Globus pallidus (tissue), 1 donor: ENCODE results near the gene CD44.

ENCODE experiments used
- DNase-seq: peaks from one replicate; pipeline ENCODE4 v3.0.0-alpha.2; 2015; ENCODE audit warnings: low spot score

CD44 gene

DNA sequence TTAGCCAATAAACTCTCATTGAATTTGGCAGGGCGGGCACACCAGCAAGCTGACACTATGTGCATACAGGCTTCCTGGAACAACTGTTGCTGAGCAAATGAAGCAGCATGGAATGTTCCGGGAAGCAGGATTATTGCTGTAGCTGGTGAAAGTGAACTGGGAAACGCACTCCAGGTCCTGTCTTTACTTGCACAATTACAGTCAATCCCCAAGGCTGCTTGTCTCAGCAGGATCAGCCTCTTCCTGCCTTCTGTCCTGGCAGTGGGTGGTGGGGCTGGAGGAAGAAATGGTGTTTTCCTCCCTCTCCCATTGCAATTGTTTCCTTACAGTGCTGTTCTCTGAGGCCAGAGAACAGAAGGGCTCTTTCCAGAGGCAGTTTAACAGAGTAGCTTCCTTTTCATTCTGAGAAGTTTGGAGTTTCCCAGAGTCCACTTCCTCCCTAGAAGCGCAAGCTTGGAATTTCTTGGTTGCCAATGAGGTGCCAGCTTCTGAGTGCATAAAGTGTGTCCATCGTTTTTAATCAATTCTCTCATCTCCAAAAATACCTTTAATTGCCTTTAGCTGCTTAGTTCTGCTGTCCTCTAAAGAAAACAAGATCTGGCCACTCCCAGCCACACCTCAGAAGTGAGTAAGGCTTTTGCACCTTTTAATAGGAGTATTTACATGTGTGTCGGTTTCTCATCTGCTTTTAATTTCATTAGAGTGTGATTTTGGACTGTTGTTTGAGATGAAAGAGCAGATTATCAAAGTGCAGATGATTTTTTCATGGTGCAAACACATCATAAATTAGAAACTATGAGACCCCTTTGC, 19.9 kb downstream of the CD44 start:
- peak; percentile 51 for DNase-seq

GRCh38 chr11:35160246-35160824, 21.4 kb downstream of the CD44 start:
- no peak for DNase-seq

GRCh38 chr11:35160902-35161597, 22.1 kb downstream of the CD44 start:
- DNase-seq, result no peak

DNA sequence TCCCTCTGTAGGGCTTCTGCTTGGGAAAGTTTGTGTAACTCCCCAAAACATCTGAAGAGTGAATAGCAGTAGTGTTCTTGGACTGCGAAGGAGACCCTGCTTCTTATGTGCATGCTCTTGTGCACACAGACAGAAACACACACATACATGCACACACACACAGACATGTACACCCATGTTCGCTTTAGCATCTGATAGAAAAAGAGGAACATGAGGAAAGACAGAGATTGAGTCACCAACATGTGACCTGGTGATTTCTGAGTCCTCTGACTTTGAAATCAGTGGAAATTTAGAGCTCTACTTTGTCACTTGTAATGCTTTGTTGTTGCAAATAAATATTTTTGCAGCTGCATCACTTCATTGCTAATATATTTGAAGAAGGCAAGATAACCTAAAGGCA, 23.8 kb downstream of the CD44 start:
- no peak for DNase-seq

- DNase-seq, result no peak
Observed at GRCh38 chr11:35163209-35163608, 24.2 kb downstream of the CD44 start.

DNA sequence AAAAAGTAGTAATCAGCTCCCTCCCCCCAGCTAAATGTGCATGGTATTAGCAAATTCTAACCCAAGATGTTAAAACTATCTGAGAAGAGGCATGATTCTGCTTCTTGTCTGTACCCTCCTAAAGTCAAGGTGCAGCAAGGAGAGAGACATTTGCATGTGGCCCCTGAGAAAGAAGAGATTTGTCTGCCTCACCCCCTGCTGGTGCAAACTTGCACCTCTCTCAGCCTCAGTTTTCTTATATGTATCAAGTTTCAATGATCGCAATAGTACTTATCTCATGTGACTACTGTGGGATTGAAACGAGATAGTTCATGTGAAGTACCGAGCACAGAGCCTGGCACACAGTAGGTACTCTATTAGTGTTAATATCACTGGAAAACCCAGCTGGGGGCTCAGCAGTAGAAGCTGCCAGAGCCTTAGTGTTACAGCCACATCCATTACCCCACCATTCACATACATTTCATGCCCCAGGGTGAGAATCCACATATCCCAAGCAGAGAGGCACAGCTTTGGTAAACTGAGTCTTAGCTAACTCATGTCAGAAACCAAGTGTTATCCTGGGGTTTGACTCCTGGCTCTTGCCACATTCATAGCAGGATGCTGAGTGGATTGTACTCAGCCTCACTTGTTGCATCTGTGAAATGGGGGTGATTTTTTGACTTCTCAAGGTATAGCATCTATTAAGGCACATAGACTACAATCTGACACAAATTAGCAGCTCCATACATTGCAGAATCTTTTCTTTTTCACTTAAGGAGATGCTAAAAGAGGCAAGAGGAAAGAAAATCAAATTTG, 24.9 kb downstream of the CD44 start:
- DNase-seq, result no peak

DNA sequence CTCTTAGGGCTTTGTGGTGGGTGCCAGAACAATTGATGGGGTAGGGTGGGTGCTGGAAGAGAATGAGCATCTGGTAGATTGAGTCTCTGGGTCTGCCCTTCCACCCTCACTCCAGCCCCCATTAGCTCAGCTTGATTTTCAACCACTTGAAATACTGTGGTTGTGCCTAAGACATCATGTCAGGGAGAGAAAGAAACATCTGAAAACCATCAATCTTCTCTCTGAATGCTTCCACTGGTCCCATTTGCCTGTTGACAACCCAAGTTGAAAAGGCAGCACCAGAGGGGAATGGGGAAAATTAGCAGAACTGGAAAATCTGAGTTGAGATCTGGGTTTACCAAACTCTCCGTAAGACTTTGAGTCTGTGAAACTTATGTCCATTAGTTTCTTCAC, 26.1 kb downstream of the CD44 start:
- no peak for DNase-seq

DNA sequence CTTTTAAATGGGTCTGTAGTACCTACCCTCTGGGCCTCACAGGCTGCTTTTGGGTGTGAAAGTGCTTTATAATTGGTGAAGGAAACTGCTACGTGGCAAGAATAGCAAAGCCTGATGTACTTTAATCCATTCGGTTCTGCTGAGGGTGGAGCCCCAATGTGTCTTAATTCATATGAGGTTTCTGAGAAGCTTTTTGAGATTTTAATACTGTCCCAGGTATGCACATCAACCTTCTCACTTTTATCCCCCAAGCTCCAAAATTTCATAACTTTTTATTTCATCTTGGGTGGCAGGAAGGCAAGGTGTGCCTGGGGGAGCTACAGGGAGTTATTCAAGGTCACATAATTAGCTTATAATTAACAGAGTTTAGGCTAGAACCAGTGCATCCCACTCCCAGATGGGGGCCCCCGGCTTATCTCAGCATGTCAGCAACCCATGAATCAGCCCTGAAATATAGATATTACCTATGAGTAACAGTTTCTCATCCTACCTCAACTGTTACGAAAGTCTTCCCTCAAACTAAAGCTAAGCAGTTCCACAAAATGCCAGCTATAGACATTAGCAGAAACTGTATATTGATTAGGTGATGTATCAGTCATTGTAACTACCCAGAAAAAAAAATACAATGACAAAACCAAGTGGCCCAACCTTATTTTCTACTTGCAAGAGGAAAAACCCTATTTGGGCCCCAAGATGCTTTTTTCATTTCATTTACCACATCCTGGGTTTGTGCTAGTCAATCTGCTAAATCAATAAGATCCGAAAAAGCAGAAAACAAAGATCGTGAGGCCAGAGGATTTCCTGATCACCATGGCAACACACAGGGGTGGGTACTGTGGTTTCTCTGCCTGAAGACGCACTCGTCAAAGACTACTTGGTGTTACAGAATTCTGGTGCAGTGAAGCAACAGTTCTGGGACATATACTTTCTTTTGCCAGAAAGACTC, 26.7 kb downstream of the CD44 start:
- no peak for DNase-seq

DNA sequence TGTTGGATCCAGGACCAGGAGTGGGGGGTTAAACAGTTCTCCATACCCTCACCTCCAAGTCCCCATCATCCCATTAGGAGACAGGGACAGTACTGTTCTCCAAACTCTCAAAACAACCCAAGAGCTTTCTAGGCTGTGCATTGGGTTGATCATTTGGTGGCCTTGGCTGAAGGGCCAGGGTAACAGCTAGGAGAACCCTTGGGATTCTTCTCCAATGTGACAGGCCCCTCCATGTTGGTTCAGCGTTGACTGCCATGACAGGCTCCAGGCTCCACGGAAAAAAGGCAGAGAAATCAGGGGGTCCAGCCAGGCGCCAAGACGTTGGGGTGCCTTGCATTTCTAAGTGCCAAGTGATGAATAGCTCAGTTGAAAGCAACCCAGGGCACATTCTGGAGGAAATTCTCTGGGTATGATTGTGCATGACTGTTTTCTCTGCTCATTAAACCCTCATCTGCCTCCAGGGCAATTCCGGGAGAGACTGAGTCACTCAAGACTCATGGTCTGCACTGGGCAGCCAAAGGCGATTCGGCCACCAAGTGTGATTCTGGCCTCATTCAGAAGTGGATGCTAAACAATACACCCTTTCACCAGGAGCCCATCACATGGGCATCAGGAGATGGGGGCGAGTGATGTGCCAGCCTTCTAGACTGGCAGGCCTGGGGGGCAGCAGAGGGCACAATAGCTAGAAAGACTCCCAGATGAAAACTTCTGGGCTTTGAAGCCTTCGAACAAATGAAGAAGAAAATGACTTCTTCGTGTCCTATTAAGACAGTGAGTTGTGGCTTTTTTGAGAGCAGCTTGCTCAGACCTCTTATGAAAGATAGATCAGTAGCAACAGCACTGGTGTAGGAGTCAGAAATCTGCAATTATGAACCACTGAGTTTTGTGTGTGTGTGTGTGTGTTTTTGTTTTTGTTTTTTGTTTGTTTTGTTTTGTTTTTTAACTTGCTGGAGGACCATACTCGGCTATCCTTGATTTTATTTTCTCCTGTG, 27.7 kb downstream of the CD44 start:
- peak; percentile 87 for DNase-seq

DNA sequence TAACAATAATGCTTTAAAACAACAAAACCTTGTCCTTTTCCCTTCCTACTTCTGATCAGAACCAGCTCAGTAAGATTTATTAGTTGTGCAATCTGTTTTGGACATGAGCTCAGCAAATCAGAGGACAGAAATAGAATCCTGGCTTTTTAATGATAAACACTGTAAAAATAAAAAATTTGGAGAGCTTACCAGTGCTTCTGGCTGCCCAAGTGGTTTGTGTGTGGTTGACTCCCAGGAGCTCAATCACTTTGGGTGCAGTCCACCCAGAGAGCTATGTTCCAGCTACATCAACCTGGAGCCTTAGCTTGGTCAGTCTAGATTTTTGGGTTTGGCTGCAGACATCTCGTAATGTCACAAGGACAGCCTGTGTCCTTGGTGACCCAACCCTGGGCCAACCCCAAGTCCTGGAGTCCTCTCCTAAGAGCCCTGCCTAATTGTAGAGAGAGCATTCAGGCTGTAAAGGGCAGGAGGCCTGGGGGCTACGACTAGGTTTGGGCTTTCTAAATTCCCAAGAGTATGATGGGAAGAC, 28.5 kb downstream of the CD44 start:
- DNase-seq, result no peak

DNA sequence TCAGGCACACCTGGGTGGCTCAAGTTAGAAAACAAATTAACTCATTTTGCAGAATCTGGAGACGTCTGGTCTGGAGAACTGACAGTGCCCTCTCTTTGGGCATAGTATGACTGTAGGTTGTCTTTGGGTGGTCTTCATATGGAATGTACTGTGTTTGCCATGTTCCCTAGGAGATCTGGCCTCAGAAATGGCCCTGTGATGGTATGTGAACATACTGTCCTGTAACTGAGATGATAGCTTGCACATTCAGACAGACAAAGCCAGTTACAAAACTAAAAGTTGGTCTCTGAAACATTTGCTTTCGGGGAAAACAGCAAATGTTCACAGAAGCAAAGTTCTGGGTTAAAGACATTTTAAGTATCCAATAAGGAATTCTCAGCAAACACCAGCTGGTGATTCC, 29.7 kb downstream of the CD44 start:
- no peak for DNase-seq

DNA sequence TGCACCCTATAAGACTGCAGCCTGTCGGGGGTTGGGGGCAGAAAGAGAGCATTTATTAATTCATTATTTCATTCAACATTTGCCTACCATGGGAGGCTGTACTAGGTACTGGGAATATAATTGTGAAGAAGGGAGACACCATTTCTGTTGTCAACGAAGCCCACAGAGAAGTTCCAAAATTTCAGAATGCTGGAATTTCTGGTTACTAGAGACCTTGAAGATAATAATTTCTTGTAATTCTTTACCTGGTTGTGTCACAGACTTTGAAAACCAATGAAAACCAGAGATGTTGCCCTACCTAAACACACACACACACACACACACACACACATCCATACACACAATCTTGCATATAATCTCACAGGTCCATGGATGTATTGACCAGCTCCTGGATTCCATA, 30.1 kb downstream of the CD44 start:
- DNase-seq, result no peak

DNA sequence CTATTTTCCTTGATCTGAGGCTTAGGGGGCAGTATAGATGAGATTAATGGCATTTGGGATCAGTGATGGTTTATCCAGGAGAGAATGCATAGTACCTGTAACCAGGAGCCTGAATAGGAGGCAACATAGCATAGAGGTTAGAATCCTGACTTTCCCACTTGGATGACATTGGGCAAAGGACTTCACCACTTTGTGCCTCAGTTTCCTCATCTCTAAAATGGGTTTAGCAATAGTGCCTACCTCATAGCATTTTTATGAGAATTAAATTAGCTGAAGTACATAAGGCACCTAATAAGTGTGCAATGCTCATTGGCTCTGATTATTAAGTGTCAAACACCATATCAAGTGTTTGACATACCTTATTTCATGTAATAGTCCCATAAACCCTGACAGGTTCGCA, 30.8 kb downstream of the CD44 start:
- DNase-seq, result no peak

DNA sequence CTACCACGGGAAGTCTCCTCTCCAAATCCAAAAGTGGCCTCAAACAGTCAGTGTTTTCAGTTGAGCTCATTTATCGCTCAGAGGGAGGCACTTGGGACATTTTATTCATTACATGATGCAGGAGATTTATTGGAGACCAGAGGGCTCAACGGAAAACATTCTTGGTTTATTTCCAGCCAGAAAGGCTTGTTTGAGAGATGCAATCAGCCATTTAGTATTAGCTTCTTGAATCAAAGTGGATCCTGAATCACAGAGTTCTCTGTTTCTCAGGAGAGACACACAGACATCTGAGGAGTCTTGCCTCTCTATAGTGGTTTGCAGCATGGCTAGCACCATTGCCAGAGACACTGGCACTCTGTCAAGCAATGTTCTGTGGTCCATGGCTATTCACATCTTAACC, 31.5 kb downstream of the CD44 start:
- DNase-seq, result no peak

DNA sequence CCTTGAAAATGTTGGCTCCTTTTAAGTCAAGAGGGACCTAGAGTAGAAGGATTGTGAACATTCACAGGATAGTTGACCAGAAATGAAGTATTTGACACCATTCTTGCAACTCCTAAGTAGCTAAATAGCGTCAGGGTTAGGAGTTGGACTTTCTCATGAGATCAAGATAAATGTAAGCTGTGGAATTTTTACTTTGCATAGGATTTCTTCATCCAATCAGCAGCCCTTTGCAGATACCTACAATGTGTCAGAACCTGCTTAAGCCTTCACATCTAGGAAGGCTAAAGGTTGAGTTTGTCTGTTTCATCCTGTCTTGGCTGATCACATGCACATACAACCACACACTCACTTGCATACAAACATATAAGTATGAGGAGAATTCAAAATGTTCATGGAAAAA, 32.3 kb downstream of the CD44 start:
- no peak for DNase-seq

- no peak for DNase-seq
Observed at GRCh38 chr11:35173011-35173511, 34.1 kb downstream of the CD44 start.

DNA sequence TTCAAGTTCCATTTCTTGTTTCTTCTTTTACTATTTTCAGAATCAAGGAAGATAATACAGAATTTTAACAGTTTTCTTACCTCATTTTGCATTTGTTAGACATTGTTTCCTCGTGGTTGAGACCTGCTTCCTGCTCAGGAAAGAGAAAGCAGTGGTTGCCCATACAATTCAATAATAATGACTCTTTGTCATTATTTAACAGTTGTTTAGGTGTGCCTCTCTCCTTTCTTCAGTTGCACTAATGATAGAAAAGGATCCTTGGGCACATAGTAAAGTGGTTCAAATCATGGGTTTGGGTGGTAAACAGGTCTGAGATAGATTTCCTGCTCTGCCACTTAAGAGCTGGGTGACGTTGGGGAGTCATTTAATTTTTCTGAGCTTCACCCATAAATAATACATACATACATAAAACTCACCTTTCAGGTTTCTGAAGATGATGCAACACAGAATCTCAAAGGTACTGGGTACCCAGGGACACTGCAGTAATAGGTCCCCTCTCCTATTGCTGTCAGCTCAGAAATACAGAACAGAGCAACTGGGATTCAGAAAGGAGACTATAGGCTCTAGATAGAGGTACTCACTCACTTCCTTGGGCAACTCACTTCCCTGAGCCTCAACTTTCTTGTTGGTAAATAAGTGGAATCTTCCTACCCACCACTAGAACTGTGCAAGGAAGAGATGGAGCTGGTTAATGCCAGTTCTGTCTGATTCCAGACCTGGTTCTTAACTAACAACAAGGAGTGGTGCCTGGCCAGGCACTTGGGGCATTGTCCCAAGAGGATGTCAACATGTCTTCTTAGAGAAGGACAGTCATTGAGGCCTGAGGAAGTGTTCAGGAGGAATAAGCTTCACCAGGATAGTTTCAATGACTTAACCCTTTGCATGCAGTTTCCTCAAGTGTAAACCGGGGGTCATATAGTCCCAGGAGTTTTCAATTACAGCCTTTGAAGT, 34.9 kb downstream of the CD44 start:
- DNase-seq, result no peak

GRCh38 chr11:35174666-35175065, 35.7 kb downstream of the CD44 start:
- DNase-seq, result no peak
